Measurements from ENCODE around the gene IRS4. TPM values are rescaled to one million over a fixed set of nuclear protein-coding genes. Genes with fewer than 3 reads are reported as not detected.

IRS4 gene
- total RNA-seq (2022; extraction: Qiagen RNA extraction; ENCODE audit: low read depth) = 0.03 TPM in 1 of 5 replicates, not detected in the others

DNA sequence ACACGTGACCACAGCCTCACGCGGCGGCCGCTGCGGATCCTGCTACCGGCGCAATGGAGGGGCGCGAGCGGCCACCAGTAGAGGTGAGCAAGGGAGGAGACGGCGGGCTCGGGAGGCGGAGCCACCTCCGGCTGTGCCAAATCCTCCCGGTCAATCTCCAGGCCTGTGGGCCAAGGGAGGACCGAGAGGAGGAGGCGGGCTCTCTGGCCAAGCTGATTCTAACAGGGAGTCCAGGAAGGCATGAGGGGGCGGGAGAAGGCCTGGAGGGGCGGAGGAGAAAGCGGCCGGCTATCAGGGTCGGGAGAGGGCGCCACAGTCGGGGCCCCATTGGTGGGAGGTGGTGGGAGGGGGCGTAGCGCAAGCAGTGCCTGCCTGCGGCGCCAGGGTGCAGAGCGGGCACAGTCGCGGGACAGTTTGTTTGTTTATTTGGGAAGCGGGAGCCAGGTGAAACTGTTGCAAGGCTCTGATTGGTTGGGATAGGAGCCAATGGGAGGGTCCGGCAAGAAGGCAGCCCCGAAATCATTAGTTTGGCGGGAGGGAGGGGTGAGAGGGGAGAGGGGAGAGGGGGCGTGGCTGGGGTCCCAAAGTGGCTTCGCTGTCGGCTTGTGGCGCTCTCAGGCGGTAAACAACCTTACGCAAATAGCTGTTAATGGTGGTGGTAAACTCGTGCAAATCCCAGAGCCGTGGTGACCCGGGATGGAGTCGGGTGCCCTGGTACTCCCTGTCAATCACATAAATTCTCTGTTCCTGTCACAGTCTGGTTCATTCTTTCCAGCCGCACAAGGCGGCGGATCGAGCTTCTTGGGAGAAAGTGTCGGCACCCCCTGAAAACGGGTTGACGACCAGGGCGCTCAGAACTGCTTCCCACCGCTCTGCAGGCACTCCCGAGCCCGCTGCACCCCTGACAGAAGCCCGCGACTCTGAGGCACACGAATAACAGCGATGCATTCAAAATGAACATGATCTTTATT, at the start of gene IRS4:
TSS of gene IRS4 (minus strand) at position 55 of the 971 bp plus-strand sequence.

